Breast epithelium (tissue), 4 donors: ENCODE results near the gene ACBD4. TPM values are rescaled to one million over a fixed set of nuclear protein-coding genes. Genes with fewer than 3 reads are reported as not detected.
A peak's percentile ranks its signal among the peaks of the same experiment; 100 is the strongest.

Source experiments
- DNase-seq, 2 donors: peaks; one replicate each; pipeline ENCODE4 v3.0.0-alpha.2; 2019; ENCODE audit warnings: low spot score in 2 of 2
- H3K27ac ChIP-seq, 2 donors: fragments of 200-600 bp; sonication (generic) in 1 of 2; one replicate each; pipeline ENCODE4 v1.5.1; 2016 to 2019; ENCODE audit warnings: mild to moderate bottlenecking in 1 of 2
- H3K27me3 ChIP-seq, 2 donors: fragments of 200-600 bp; sonication (generic) in 1 of 2; one replicate each; pipeline versions ENCODE4 v1.5.1 to v1.6.0; 2017 to 2019; ENCODE audit warnings: control low read depth in 1 of 2, mild to moderate bottlenecking in 1 of 2
- H3K36me3 ChIP-seq: fragments of 200-600 bp; one replicate; pipeline ENCODE4 v1.5.1; 2019
- H3K4me1 ChIP-seq, 2 donors: fragments of 200-600 bp; sonication (generic); one replicate each; pipeline ENCODE4 v1.5.1; 2016 to 2019; ENCODE audit warnings: control low read depth in 1 of 2
- H3K4me3 ChIP-seq, 3 donors: fragments of 200-600 bp; sonication (generic); 1 replicate in 2 of 3; 2 replicates in 1 of 3; pipeline ENCODE4 v1.5.1; 2016 to 2019; ENCODE audit warnings: mild to moderate bottlenecking in 3 of 3, moderate library complexity in 2 of 3
- H3K9me3 ChIP-seq, 2 donors: fragments of 200-600 bp; sonication (generic) in 1 of 2; one replicate each; pipeline ENCODE4 v1.5.1; 2016 to 2019; ENCODE audit warnings: control low read depth in 1 of 2
- CTCF ChIP-seq, 3 donors: fragments of 450-650 bp; IDR thresholded peaks; one replicate each; pipeline ENCODE4 v1.5.1; 2016 to 2017; ENCODE audit warnings: antibody characterized with exemption in 3 of 3, mild to moderate bottlenecking in 3 of 3, moderate library complexity in 3 of 3
- POLR2A ChIP-seq: fragments of 450-650 bp; IDR thresholded peaks from one replicate; pipeline ENCODE4 v1.6.1; 2016; ENCODE audit warnings: antibody characterized with exemption, mild to moderate bottlenecking, moderate library complexity
- POLR2AphosphoS5 ChIP-seq, 3 donors: sonication (generic); formaldehyde crosslinking; IDR thresholded peaks; one replicate each; pipeline ENCODE4 v1.6.1; 2017; ENCODE audit warnings: antibody characterized with exemption in 3 of 3
- intact Hi-C: fragments of 100-400 bp; cut with DNase I; formaldehyde crosslinking; loops from one replicate; pipeline ENCODE4 v1.15.1; 2023; ENCODE audit warnings: low total_unique reads
- total RNA-seq, 3 donors: library from RNA; depleted of rRNA; stranded (reverse); fragments of >200 nt; gene quantifications; one replicate each; pipeline ENCODE4 v1.1.0, GENCODE V29; 2016

The ACBD4 gene
- total RNA-seq, 3 donors from 2014 or later, result 13.8 to 28.8 (median 15.7) TPM

- Histone ChIP-seq H3K27ac (peak overlapping the region; percentile 18 to 61), H3K4me1 (peaks cover 0 to 9% of the 10 kb centered on the region in 2 donors), H3K9me3 (no peaks in the 10 kb centered on the region), H3K4me3 (no peak overlapping the region), H3K27me3 (no peaks in the 10 kb centered on the region), H3K36me3 (no peaks in the 10 kb centered on the region)
- TF ChIP-seq CTCF (IDR thresholded peaks at IDR 0.05) (no peak), POLR2AphosphoS5 (IDR thresholded peaks at IDR 0.05) (no peak), POLR2A (no peak)
- intact Hi-C loops, result no loop called here
- DNase-seq, result no peak
Observed at GRCh38 chr17:45111850-45112249, 23.6 kb upstream of the ACBD4 start.

- Histone ChIP-seq H3K27ac (peak overlapping the region in 1 of 2 donors; percentile 5), H3K36me3 (no peaks in the 10 kb centered on the region), H3K4me3 (no peak overlapping the region), H3K27me3 (no peaks in the 10 kb centered on the region), H3K4me1 (peaks cover 0 to 9% of the 10 kb centered on the region in 2 donors), H3K9me3 (no peaks in the 10 kb centered on the region)
- intact Hi-C loops, result no loop called here
- TF ChIP-seq POLR2AphosphoS5 (IDR thresholded peaks at IDR 0.05) (no peak), POLR2A (no peak), CTCF (IDR thresholded peaks at IDR 0.05) (no peak)
- no peak for DNase-seq
Observed at GRCh38 chr17:45112559-45113423, 22.7 kb upstream of the ACBD4 start.

- H3K9me3 ChIP-seq, result no peaks in the 10 kb centered on the region
- no peaks in the 10 kb centered on the region for H3K36me3 ChIP-seq
- no peak overlapping the region for H3K27ac ChIP-seq
Observed at GRCh38 chr17:45113424-45113754, 22.1 kb upstream of the ACBD4 start.

GRCh38 chr17:45114117-45114932, 21.2 kb upstream of the ACBD4 start:
- no peak for TF ChIP-seq POLR2AphosphoS5 (IDR thresholded peaks at IDR 0.05)
- no peak for TF ChIP-seq CTCF (IDR thresholded peaks at IDR 0.05)
- no peak for TF ChIP-seq POLR2A
- intact Hi-C loops, result no loop called here
- no peaks in the 10 kb centered on the region for H3K36me3 ChIP-seq

More at GRCh38 chr17:45113424-45113754, 22.1 kb upstream of the ACBD4 start:
- peaks cover 0 to 3% of the 10 kb centered on the region in 2 donors for H3K4me1 ChIP-seq
- H3K27me3 ChIP-seq, result no peaks in the 10 kb centered on the region
- TF ChIP-seq POLR2A (no peak), CTCF (IDR thresholded peaks at IDR 0.05) (no peak), POLR2AphosphoS5 (IDR thresholded peaks at IDR 0.05) (no peak)
- DNase-seq, result no peak
- intact Hi-C loops, result no loop called here
- no peak overlapping the region for H3K4me3 ChIP-seq

More at GRCh38 chr17:45114117-45114932, 21.2 kb upstream of the ACBD4 start:
- Histone ChIP-seq H3K27ac (peak overlapping the region in 1 of 2 donors; percentile 43), H3K27me3 (no peaks in the 10 kb centered on the region), H3K9me3 (no peaks in the 10 kb centered on the region), H3K4me1 (no peaks in the 10 kb centered on the region), H3K4me3 (no peak overlapping the region)
- no peak for DNase-seq
